GM19372 (cell line): ENCODE results near the gene DUSP2.

ENCODE experiments used
- ATAC-seq: cut with Tn5 transposase; IDR thresholded peaks from one replicate; pipeline ENCODE4 v1.9.1; 2021; ENCODE audit warnings: mild to moderate bottlenecking, low read depth, moderate library complexity; ENCODE audit not compliant: unreplicated experiment

Gene DUSP2

DNA sequence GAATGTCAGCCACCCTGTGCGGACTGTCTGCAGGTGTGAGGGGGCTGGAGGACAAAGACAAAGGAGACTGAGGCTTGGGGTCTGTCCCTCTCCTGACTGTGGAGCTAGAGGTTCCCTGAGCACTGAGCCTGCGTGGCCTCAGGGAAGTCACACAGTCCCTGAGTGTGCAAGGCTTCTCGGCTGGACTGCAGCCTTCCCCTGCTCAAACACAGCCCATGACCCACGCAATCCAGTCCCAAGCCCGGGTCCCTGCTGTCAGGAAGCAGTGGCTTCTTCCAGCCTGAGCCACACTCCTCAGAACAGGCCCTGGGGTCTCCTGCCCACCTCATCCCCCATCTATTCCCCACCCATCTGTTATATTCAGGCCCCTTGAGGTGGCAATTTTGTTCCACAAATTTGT is 9.6 kb downstream of the DUSP2 start:
- ATAC-seq: no peak

DNA sequence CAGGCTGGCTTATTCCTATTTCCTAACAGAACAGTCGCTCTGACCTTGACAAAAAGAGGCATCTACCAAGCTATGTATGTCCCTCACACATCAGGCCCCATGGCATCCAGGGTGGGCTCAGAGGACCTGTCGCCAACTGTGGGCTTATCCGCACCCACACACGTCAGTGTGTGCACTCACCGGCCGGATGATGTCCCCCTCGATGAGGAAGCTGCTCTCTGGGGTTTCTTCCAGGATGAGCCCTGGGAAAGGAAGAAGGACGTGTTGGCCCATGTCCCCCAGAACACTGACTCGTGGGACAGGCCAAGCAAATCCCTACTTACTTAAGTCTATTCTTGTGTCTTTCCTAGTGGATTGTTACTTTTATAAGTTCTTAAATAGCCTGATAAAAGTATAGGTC is 10.1 kb downstream of the DUSP2 start:
- ATAC-seq: no peak

DNA sequence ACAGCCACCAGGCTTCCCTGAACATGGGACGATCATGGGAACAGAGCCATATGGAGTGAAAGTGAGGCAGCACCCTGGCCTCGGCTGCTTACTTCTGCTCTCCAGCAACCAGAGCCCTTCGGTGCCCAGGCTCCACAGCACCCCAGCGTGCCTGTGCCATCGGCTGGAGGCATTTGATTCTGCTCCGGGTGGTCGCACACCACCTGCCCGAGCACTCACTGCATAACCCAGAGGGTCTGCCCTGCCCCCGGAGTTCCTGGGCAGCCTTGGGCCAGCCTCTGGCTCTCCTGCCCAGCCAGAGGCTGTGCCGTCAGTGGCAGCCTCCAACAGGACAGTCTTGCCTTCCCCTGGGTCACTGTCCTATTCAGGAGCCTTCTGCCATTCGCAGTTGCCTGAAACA is 10.8 kb downstream of the DUSP2 start:
- ATAC-seq: no peak

DNA sequence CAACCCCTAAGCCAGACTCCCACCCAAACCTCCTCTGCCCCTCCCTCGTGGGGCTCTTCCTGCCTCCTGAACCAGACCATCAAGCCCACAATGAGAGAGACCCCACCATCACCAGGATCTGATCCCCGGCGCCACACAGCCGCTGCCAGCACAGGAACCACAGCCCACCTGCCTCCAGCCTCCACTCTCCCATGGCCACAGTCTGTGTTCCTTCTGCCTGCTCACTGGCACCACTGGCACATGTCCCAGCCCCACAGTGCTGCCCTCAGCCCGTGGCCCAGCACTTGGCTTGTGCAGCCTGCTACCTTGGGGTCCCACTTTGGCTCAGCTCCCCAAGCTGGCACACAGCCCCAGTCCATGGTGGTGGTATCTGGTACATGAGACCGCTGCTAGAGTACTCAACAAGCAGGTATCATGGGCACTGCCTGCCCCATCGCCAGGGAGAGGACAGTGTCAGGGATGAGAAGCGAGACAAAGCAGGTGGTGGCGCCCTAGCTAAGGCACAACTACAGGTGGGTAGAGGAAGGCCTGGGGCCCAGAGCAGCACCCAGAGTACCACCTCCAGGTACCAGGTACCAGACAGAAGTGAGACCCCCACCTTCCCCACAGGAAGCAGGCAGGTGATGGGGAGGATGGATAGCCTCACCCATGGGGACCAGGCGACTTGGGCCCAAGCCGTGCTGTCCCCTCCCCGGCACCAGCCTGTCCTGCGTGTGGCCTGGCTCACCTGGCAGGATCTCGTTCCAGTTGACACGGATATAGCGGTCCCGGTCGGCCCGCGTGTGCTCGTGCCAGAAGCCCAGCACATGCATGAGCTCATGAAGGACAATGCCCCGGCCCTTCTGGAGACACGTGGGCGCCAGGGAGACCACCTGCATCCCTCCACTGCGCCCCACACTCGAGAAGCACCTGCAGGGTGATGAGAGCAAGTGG is 13.2 kb downstream of the DUSP2 start:
- no peak for ATAC-seq

DNA sequence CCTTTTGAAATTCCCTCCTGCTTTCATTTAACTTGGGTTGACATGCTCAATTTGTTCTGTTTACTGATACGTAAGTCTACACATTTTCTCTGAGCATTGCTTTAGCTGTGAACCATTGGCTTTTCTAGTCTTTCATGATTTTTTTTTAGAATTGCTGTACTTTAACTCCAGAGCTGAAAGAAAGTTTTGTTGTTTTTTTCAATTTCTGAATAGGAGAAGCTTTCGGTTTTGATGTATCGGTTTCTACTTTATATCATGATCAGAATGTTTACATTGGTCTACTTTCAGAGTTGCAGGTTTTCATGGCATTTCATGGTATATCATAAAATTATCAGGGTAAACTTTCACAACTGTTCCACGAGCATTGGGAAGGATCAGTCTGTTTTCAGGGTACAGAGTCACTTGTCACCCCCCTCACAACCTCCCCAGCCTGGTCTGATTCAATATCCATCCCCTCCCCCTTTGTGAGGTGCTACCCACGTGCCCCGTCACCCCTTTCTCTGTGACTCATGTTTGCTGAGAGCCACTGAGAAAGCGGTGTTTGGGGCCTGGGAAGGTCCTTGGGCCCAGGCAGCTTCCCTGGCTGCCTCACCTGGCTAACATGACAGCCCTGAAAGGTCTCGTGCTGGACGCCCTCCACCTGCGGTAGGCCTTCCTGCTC is 14.0 kb downstream of the DUSP2 start:
- no peak for ATAC-seq

DNA sequence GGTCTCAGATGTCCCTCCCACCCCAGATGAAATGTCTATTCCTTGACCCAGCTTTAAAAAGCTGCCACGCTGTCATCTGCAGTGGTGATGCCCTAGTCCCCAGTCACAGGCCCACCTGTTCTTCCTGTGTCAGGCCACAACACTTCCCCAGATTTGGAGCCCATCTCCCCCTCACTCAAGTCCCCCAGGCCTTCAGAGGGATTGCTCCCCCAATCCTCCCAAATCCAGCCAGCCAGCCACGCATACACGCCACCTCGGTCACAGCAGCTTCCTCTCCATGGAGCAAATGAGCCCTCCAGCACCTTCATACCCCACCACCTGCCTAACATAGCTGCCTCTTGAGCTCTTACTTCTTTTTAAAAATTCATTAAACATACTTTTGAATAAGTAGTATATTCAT is 14.8 kb downstream of the DUSP2 start:
- no peak for ATAC-seq

DNA sequence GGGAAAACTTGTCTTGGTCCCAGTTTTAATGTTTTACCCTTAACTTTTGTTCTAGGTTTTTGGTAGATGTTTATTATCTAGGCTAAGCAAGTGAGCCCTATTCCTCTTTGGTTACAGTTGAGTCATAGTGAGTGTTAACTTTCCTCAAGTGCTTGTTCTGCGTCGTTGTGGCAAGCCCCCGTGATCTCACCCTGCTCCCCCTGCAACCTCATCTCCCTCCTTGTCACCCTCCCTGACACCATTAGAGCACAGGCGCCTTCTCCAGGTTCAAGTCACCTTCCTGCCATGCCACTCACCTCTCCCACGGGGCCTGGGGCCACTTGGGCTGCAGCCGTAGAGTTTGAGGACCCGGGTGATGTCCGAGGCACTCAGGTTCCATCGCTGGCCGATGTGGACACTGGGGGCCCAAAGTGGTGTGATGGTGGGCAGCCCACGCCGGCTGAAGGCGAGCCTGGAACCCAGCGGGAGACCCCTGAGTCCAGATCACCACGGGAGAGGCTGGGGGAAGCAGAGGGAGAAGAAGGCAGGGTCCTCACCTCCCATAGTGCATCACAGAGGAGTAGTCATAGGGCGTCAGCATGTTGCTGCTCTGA is 15.6 kb downstream of the DUSP2 start:
- no peak for ATAC-seq

DNA sequence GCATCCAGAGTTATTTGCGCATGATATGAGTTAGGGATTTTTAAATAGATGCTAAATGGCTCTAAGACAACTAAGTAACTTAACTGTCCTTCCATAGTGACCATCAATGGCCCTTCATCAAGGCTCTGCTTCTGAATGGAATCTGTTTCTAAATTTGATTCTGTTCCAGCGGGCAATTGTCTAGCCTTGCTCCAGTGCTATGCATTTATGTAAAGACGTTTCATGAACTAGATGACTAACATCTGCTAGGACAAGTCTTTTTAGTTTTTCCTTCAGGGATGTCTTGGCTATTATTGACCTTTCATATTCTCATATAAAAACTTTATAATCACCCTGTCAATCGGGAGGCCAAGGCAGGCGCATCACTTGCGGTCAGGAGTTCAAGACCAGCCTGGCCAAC is 16.8 kb downstream of the DUSP2 start:
- ATAC-seq: no peak

DNA sequence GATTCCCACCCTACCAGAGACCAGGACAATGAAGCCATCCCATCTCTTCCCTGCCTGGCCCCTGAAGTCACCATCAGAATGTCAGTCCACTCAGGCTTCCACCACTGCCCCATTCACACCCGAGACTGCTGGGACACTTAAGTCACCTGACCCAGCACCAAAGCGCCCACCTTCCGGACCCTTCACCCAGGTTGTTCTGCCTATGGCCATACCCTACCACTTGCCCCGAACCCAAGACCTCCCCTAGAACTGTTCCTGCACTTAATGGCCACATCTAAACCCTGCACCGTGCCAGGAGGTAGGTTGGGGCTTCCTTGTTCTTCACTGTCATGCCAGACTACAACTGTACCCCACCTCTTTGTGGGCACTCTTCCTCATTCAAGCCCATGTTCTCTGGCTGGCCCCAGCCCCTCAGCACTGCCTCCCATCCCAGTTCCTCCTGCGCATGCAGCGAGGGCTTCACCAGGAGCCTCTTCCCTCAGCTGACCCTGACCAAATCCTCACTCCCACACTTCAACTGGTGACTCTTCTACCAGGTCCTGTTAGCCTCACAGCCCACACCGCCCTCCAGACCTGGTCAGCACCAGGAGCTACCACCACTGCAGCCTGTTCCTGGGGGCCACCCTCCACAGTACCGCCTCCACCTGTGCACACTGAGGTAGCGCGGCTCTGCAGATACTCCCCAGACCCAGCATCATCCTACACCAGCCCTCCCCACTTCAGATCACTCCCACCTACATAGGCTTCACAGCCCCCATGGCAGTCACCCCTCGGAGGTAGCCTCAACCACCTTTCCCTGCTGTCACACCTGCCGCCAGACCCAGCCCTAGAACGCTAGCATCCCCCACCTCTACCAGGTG is 20.6 kb downstream of the DUSP2 start:
- ATAC-seq: no peak

DNA sequence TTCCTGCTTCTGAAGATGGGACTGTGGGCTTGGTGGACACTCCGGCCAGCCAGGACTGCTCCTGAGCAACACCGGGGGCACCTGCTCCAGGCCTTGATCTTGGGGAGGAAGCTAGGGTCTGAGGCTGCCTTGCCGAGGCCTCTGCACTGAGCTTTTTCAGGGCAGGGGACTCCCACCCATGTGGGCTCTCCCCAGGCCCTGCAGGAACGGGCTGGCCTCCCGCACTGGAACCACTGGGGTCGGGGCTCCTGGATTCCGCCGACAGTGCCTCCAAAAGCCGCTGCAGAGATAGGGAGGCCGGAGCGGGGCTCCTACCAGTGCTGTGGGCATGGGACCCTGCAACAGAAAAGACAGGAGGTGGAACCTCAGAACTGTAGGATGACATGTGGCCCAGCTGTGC is 21.3 kb downstream of the DUSP2 start:
- no peak for ATAC-seq

DNA sequence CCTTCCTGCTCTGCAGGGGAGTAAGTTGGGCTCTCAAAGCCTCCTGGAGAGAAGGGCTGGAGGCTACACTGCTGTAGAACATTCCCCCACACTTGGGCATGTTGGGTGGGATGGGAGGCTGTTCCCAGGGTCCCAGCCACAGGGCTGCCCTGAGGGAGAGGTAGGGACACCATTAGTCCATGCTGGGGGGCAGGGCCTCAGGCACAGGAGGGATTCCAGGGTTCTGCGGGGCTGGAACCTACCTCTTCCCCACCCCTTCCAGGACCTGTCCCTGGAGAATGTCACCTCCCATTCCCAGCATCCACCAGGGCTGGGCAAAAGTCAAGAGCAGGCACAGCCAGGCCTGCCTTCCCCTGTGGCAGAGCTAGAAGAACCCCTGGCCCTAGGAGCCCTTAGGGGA is 21.9 kb downstream of the DUSP2 start:
- ATAC-seq: no peak

DNA sequence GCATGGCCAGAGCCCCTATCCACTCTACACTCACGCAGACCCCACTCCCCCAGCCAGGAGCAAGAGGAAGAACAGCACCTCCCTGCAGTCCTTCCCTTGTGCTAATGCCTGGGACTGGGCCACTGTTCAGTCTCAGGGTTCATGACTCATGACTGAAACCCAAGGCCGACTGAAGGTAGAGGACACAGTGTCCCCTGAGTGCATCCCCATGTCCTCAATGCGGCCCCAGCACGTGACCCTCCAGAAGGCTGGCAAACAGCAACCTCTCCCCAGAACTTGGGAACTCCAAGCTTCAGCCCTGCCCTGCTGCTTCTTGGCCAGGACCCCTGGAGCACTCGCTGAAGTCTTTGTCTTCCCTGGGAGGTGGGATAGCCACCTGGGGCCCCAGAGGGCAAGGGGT is 22.8 kb downstream of the DUSP2 start:
- ATAC-seq: no peak

DNA sequence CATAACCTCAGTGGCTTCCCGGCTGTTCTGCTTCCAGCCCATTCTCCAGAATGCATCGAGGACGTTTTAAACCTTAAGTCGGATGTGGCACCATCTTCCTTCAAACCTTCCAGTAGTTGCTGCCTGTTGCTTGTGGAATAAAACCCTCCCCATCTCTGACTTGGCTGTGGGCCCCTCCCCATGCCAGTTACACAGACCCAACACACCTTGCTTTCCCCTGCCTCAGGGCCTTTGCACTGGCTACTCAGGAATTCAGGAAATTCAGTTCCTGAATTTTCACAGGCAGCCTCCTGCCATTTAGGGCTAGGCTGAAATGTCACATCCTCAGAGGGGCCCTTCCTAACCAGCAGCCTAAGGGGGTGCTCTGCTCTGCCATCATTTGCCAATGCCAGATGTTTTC is 23.8 kb downstream of the DUSP2 start:
- no peak for ATAC-seq

DNA sequence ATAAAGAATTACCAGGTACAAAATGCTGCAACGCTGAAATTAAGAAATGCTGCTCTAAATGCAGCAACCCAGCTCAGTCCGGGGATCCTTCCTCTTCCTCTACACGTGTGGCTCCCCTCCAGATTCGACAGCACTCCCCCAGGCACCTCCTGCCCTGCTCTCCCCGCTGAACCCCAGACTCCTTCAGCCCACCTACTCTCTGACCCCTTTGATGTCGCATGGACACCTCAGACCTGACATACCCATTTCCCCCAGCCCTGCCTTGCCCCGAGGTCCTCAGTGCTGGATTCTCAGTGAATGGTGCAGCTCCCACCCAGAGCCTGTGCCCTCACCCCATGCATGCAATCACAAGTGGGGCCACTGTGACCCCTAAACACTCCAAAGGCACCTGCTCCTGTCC is 24.2 kb downstream of the DUSP2 start:
- no peak for ATAC-seq

DNA sequence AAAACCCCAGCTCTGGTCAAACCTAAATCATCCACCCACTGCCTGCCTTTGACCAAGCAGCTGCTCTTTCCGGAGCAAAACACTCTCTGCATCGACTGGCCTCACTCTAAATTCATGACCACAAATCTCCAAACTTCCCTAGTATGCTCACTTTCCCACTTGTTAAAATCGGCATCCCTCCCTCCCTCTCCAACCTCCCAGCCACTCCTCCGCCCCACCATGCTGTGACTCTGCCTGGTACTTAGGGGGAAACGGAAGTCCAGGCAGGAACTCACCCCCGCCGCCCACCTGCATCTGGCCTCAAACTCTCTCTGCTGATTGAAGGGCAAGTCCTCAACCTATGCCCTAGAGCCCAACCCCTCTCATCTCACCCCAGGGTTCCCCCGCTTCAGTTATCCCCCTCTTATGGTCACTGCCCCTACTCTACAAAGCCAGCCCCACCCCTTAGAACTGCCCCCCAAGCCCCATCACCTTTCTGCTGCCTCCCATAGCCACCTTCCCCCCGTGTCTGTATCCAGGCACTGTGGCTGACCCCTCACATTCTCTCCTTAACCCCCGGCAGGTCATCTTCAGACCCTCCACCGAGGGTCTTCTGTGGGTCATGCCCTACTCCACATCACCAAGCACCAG is 25.0 kb downstream of the DUSP2 start:
- no peak for ATAC-seq

DNA sequence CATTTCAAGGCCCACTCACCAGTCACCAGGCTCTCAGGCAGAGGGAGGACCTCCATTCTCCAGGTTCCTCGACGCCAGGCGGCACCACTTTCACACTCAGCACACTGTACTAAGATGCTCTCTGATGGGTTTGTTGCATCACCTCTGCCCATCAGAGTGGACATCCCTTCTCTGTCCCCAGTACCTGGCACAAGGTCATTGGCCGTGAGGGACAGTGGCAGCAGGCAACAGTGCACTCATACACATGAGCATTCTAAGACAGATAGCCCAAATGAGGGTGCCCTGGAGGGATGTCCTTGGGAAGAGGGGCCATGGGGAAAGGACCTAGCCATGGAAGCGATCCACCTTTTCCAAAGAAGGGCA is 25.9 kb downstream of the DUSP2 start:
- ATAC-seq: no peak

DNA sequence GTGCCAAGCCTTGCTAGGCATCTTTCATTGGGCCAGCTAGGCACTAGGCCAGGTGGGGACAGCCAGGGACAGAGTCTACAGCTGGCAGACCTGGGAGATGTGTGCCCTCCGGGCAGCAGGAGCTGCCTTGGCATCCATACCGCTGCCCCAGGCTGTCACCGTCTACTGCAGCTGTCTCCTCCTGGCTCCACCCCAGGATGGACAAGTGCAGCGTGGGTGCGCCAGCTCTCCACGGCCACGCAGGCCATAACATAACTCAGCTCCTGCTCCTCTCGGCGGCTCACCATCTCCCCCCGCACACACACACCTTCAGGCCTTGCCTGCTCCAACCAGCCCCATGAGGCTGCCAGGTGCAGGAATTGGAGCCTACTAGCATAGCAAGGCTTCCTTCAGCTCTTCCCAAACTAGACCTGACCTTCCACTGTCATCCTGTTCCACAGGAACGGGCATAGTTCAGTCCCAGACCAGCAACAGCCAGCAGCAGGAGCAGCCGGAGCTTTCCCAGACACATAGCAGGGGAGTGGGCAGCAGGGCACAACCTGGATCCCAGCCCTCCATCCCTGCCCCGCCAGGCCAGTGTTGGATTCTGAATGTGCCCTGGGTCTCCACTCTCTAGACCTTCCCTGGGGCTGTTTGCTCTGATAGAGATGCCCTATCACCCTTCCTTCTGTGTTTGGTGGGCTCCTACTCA is 26.4 kb downstream of the DUSP2 start:
- ATAC-seq: no peak

DNA sequence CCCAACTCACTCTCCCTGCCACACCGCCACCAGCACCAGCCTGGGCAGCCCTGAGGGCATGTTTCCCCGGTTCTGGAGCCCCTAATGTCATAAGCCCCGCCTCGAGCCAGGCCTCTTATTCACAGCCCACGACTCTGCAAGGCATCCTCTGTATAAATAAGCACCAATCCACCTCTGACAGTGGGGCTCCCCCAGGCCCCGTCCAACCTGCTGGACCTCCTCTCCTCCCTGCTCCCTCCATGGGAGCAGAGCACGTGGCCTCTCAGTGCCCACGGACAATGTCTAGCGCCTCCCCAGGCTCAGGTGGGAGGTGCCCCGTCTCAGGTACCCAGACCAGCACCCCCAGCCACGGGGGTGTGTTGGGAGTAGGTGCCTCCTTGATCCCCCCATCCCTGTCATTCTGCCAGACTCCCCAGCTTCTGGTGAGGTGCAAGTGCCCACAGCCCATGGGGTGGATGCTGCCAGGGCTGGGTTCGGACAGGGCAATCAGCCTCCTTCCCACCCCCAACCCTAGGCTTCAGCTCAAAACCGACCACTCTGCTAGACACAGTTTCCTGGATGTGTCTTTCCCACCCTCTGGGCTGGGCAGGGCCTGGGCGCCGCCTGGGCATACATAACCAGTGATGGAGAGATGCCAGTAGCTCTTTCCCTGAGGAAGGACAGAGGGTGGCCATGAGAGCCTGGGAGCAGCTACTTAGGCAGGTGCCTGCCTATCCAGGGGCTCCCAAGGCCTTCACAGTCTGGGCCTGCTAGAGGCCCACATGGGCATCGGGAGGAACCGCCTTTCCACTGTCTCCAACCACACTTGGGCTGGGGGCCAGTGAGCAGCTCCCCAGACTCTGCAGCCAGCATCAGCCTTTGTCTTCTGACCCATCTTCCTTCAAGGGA is 27.3 kb downstream of the DUSP2 start:
- ATAC-seq: no peak
